ENCODE results near the gene CLTB.

DNA sequence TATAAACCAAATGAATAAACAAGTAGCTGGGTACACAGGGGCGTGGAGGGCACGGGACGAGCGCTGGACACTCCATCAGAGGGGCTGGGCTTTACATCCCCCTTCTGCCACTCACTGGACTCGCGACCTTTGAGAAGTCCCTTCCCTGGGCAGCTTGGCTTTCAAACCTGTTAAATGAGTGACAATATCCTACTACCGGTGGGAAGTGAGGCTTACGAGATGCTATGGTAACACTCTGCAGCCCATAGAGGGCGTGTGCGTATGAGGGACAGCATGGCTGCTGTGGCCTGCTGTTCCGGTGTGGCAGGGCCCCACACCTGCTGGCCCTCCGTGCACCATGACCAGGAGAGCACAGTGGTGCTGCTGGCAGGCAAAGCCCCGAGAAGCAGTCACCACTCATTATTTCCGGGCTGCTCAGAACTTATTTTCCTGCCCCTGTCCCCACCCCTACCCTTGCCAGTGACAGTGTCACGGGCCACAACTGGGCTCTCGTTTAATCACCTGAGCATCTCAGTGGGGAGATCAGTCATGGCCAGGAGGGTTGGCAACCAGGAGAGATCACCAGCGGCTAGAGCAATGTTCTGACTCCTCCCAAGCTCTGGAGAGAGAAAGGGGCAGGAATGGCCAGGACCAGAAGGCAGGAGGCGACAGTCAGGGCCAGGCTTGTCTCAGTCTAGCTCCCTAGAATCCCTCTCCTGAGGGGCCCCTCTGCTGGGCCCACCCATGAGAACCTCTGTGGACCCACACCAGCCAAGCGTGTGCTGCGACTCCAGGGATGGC is 10.5 kb downstream of the CLTB start:
- no peak for TF ChIP-seq POLR2A (IDR thresholded peaks at IDR 0.05)
- TF ChIP-seq, protein P1, sequence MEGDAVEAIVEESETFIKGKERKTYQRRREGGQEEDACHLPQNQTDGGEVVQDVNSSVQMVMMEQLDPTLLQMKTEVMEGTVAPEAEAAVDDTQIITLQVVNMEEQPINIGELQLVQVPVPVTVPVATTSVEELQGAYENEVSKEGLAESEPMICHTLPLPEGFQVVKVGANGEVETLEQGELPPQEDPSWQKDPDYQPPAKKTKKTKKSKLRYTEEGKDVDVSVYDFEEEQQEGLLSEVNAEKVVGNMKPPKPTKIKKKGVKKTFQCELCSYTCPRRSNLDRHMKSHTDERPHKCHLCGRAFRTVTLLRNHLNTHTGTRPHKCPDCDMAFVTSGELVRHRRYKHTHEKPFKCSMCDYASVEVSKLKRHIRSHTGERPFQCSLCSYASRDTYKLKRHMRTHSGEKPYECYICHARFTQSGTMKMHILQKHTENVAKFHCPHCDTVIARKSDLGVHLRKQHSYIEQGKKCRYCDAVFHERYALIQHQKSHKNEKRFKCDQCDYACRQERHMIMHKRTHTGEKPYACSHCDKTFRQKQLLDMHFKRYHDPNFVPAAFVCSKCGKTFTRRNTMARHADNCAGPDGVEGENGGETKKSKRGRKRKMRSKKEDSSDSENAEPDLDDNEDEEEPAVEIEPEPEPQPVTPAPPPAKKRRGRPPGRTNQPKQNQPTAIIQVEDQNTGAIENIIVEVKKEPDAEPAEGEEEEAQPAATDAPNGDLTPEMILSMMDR (IDR thresholded peaks at IDR 0.05) = no peak

Data from thyroid gland (tissue), 4 donors.